NCI-H1092 (cell line): ENCODE measurements around the gene FLNB.
A peak's percentile ranks its signal among the peaks of the same experiment; 100 is the strongest.

Experiments
- DNase-seq: peaks from one replicate; lab custom pipeline; 2025; lab: John Stamatoyannopoulos, UW

Gene FLNB

GRCh38 chr3:58135712-58136543 lies 127.7 kb downstream of the FLNB start:
- no peak for DNase-seq

DNA sequence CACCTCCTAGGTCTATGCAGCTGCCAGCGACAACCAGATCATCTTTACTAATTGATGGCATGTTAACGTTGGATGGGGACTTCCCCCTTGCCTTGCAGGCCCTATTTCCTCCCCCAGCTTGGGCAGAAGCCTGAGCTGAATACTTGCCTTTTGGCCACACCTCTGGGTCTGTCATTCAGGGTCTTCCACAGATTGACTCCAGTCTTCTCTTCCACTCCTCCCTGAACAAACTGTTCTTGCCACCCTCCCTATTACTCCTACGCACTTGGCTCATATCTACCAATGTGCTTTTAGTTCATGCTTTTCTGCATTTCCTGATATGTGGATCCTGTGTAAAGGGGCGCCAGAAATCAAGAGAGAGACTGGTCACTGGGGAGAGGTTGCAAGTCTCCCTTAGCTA lies 129.1 kb downstream of the FLNB start:
- no peak for DNase-seq

GRCh38 chr3:58141766-58142345 lies 133.6 kb downstream of the FLNB start:
- DNase-seq = no peak

DNA sequence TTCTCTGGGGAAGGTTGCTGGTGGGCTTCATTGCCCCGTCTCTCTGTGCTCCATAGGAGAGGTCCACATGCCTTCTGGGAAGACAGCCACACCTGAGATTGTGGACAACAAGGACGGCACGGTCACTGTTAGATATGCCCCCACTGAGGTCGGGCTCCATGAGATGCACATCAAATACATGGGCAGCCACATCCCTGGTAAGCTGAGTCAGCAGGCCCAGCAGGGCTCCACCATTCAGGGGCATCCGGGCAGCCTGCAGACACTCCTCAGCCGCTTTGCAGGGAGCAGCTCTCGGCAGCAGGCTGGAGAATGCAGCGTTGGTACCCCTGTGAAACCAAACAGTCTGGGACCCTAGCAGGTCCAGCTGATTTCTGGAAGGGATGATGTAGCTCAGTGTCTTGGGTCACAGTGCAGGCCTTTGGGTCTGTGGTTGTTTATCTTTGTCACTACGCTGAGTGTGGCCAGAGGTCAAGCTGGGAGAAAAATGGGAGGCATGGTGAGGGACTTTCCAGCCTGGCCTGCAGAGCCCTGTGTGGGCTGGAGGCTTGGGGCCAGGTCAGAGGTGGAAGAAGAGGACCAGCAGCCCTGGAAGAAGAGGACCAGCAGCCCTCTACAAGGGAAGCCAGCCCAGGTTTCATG lies 135.3 kb downstream of the FLNB start:
- DNase-seq = no peak

- DNase-seq = peak; percentile 36
Measured at GRCh38 chr3:58144478-58145325, 136.5 kb downstream of the FLNB start.

- no peak for DNase-seq
Measured at GRCh38 chr3:58148049-58148448, 139.8 kb downstream of the FLNB start.

GRCh38 chr3:58150130-58150809 lies 142.0 kb downstream of the FLNB start:
- no peak for DNase-seq

GRCh38 chr3:58150810-58151199 lies 142.6 kb downstream of the FLNB start:
- DNase-seq = no peak

- no peak for DNase-seq
Measured at GRCh38 chr3:58151637-58152036, 143.4 kb downstream of the FLNB start.

DNA sequence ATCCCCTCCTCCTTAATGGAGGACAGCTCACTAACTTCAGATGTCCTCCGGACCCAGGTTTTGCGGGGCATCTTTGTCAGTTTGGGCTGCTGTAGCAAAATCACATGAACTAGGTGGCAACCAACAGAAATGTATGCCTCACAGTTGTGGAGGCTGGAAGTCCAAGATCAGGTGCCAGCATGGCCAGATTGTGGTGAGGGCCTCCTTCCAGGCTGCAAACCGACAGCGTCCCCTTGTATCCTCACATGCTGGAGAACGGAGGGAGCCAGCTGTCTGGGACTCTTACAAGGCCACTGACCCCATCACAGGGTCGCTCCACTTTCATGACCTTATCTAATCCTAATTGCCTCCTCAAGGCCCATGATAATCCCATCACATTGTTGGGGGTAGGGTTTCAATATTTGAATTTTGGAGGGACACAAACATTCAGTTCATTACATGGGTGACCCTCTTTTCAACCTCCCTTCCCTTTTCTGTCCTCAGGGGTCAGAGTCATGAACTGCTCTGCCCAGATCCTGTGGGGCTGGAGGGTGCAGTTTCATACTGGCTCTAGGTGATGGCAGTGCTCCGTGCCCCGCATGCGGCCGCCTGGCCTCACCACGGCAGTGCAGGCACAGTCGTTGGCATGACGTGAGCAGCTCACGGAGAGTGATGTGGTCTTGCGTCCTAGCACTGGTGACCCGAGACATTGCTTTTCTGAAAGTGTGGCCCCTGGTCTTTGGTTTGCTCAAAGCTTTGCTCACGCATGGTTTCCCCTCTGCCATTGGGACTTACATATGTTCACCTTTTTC lies 144.2 kb downstream of the FLNB start:
- DNase-seq = no peak

GRCh38 chr3:58153371-58153770 lies 145.1 kb downstream of the FLNB start:
- no peak for DNase-seq

DNA sequence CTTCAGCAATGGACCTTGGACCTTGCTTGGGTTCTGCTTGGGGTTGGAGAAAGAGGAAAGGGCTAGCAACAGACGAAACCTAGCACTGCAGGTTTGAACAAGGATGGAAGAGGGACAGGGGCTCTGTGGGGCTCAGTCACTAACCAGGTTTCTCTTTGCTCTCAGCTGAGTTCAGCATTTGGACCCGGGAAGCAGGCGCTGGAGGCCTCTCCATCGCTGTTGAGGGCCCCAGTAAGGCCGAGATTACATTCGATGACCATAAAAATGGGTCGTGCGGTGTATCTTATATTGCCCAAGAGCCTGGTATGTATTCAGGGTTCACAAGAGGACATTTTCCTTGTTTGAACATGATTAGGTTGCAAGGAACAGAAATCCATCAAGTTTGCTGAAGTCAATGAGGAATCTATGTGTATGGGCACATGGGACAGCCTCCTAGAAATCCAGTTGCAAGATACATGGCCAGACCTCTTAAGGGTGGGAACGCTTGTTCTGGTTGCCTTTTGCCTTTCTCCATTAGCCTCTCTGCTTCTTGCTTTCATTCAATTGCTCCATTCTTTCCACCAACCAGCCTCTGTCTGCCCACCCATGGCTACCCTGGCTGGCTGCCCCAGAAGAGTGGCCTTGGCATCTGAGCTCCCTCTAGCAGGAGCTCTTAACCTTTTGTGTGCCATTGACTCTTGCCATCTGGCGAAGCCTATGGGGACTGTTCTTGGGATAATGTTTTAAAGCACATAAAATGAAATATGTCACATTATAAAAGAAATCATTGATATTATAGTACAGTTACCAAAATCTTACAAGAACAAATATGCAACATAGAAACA lies 146.6 kb downstream of the FLNB start:
- peak; percentile 15 for DNase-seq

DNA sequence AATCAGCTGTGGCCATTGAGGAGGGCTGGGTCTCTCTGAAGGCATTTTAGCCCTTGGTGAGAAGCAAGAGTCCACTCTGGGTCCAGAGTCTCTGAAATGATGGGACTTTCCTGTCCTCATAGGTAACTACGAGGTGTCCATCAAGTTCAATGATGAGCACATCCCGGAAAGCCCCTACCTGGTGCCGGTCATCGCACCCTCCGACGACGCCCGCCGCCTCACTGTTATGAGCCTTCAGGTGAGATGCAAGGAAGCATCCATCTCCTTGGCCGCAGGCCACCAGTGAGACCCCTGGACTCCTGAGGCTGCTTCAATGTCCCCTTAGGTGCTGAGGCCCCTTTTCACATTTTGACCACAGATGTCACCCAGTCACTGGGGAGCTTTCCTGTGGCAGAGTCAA lies 147.6 kb downstream of the FLNB start:
- no peak for DNase-seq

GRCh38 chr3:58157700-58158099 lies 149.5 kb downstream of the FLNB start:
- DNase-seq = no peak

GRCh38 chr3:58158442-58159153 lies 150.4 kb downstream of the FLNB start:
- DNase-seq = no peak

- DNase-seq = no peak
Measured at GRCh38 chr3:58160399-58160798, 152.2 kb downstream of the FLNB start.

GRCh38 chr3:58161435-58162398 lies 153.5 kb downstream of the FLNB start:
- no peak for DNase-seq

DNA sequence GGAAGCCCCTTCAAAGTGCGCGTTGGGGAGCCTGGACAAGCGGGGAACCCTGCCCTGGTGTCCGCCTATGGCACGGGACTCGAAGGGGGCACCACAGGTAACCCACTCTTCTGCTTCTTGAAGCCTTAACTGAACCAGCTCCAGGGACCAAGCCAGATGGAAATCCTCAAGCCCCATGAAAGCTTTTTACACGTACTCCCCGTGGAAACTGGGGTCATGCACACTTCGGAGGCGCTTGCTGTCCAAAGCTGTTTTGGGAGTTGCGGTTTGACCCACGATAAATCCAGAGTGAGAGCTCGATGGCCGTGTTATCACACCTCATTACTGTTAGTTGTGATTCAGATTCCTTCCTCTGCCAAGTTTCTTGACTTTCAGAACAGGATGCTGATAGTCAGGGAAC lies 155.0 kb downstream of the FLNB start:
- no peak for DNase-seq
